GM12872 (cell line): ENCODE measurements around the gene TEDC1.

Source experiments
- CTCF ChIP-seq: IDR thresholded peaks from 3 replicates; pipeline ENCODE4 v1.5.1; 2011; ENCODE audit warnings: low read depth, mild to moderate bottlenecking, low read length, moderate library complexity; ENCODE audit not compliant: insufficient read depth

The TEDC1 gene

GRCh38 chr14:105495101-105495989 lies 4.3 kb downstream of the TEDC1 start:
- no peak for TF ChIP-seq CTCF

GRCh38 chr14:105495990-105496830 lies 5.2 kb downstream of the TEDC1 start:
- no peak for TF ChIP-seq CTCF

GRCh38 chr14:105496831-105497591 lies 6.0 kb downstream of the TEDC1 start:
- TF ChIP-seq CTCF, result no peak

- no peak for TF ChIP-seq CTCF
Observed at GRCh38 chr14:105497671-105498429, 6.8 kb downstream of the TEDC1 start.

GRCh38 chr14:105498430-105499255 lies 7.6 kb downstream of the TEDC1 start:
- TF ChIP-seq CTCF, result no peak

GRCh38 chr14:105499256-105500035 lies 8.4 kb downstream of the TEDC1 start:
- no peak for TF ChIP-seq CTCF
